ENCODE measurements around the gene SENP8.
"Not testable (repeated sequence)": the region's sequence is repeated elsewhere in the genome, so short reads cannot be mapped to it uniquely, and the experiment has no call there.

SENP8 gene

GRCh38 chr15:72118017-72118978 lies at the start of gene SENP8, which contains the start of gene MYO9A:
Gene SENP8 (plus strand): TSS chr15:72118403. CDS start chr15:72139624, 21,221 bp downstream.
Gene MYO9A (minus strand): TSS chr15:72118150. CDS start chr15:72046563, 71,587 bp downstream.
- DNase-seq, result peak; percentile 97 to 100

- no peak for DNase-seq
These were observed 49.3 kb upstream of the SENP8 start for GRCh38 chr15:72068856-72069255.

- DNase-seq, result no peak
These were observed 47.3 kb upstream of the SENP8 start for GRCh38 chr15:72070817-72071447.

- DNase-seq, result not testable (repeated sequence)
These were observed 46.8 kb upstream of the SENP8 start for GRCh38 chr15:72071448-72071825.

- DNase-seq, result no peak
These were observed 43.7 kb upstream of the SENP8 start for GRCh38 chr15:72074335-72075060.

GRCh38 chr15:72077950-72078349 lies 40.3 kb upstream of the SENP8 start:
- no peak for DNase-seq

GRCh38 chr15:72078887-72079286 lies 39.3 kb upstream of the SENP8 start:
- no peak for DNase-seq

- DNase-seq, result no peak
These were observed 36.0 kb upstream of the SENP8 start for GRCh38 chr15:72082176-72082575.

GRCh38 chr15:72086010-72086697 lies 32.0 kb upstream of the SENP8 start:
- DNase-seq, result no peak

- no peak for DNase-seq
These were observed 31.1 kb upstream of the SENP8 start for GRCh38 chr15:72086920-72087648.

GRCh38 chr15:72092006-72092405 lies 26.2 kb upstream of the SENP8 start:
- no peak for DNase-seq

GRCh38 chr15:72092691-72093090 lies 25.5 kb upstream of the SENP8 start:
- DNase-seq, result no peak

GRCh38 chr15:72096796-72097195 lies 21.4 kb upstream of the SENP8 start:
- no peak for DNase-seq

GRCh38 chr15:72098040-72098439 lies 20.2 kb upstream of the SENP8 start:
- no peak for DNase-seq

- DNase-seq, result no peak
These were observed 19.0 kb upstream of the SENP8 start for GRCh38 chr15:72099155-72099554.

- not testable (repeated sequence) for DNase-seq
These were observed 17.7 kb upstream of the SENP8 start for GRCh38 chr15:72100551-72100950.

GRCh38 chr15:72105111-72105510 lies 13.1 kb upstream of the SENP8 start:
- no peak for DNase-seq

GRCh38 chr15:72106068-72106467 lies 12.1 kb upstream of the SENP8 start:
- no peak for DNase-seq

GRCh38 chr15:72110355-72110754 lies 7.8 kb upstream of the SENP8 start:
- no peak for DNase-seq

- no peak for DNase-seq
These were observed 6.1 kb upstream of the SENP8 start for GRCh38 chr15:72112116-72112515.

- DNase-seq, result no peak
These were observed 5.4 kb upstream of the SENP8 start for GRCh38 chr15:72112805-72113204.

Measured in stimulated activated CD4-positive, alpha-beta T cell treated with anti-CD3 and anti-CD28 coated beads, Interleukin-4, amount 100 ng/mL, for 4 hours (primary cell).